GM18909 (cell line): Measurements from ENCODE around the gene IL1RAP.

Source experiments
- ATAC-seq: cut with Tn5 transposase; IDR thresholded peaks from one replicate; pipeline ENCODE4 v1.9.1; 2021; ENCODE audit warnings: mild to moderate bottlenecking; ENCODE audit not compliant: unreplicated experiment, poor library complexity

Gene IL1RAP

GRCh38 chr3:190538288-190538687, 24.4 kb downstream of the IL1RAP start:
- no peak for ATAC-seq

- no peak for ATAC-seq
Observed at GRCh38 chr3:190539526-190539925, 25.6 kb downstream of the IL1RAP start.

- ATAC-seq = no peak
Observed at GRCh38 chr3:190541008-190541407, 27.1 kb downstream of the IL1RAP start.

GRCh38 chr3:190541560-190541959, 27.7 kb downstream of the IL1RAP start:
- no peak for ATAC-seq

GRCh38 chr3:190542846-190543245, 29.0 kb downstream of the IL1RAP start:
- no peak for ATAC-seq

- no peak for ATAC-seq
Observed at GRCh38 chr3:190543671-190544070, 29.8 kb downstream of the IL1RAP start.

- ATAC-seq = no peak
Observed at GRCh38 chr3:190545191-190545590, 31.3 kb downstream of the IL1RAP start.

GRCh38 chr3:190546881-190547510, 33.1 kb downstream of the IL1RAP start:
- no peak for ATAC-seq

- no peak for ATAC-seq
Observed at GRCh38 chr3:190548031-190548656, 34.3 kb downstream of the IL1RAP start.

- no peak for ATAC-seq
Observed at GRCh38 chr3:190552021-190552420, 38.1 kb downstream of the IL1RAP start.

GRCh38 chr3:190552969-190553759, 39.3 kb downstream of the IL1RAP start:
- no peak for ATAC-seq

- no peak for ATAC-seq
Observed at GRCh38 chr3:190554197-190554596, 40.3 kb downstream of the IL1RAP start.

- ATAC-seq = no peak
Observed at GRCh38 chr3:190556351-190556750, 42.5 kb downstream of the IL1RAP start.

- no peak for ATAC-seq
Observed at GRCh38 chr3:190557296-190557695, 43.4 kb downstream of the IL1RAP start.

- peak; percentile 45 for ATAC-seq
Observed at GRCh38 chr3:190558316-190558715, 44.4 kb downstream of the IL1RAP start.

GRCh38 chr3:190558796-190559195, 44.9 kb downstream of the IL1RAP start:
- no peak for ATAC-seq

GRCh38 chr3:190560013-190560895, 46.4 kb downstream of the IL1RAP start:
- ATAC-seq = no peak

GRCh38 chr3:190562866-190563510, 49.1 kb downstream of the IL1RAP start:
- ATAC-seq = no peak

GRCh38 chr3:190564175-190564574, 50.3 kb downstream of the IL1RAP start:
- no peak for ATAC-seq
